Lower lobe of right lung (tissue), 2 donors: ENCODE data around the gene SEL1L2. TPM values are rescaled to one million over a fixed set of nuclear protein-coding genes. Genes with fewer than 3 reads are reported as not detected.

ENCODE experiments used
- ATAC-seq, 2 donors: fragments of 200-7000 bp; cut with Tn5 transposase; one replicate each; pipeline ENCODE4 v1.9.1; 2020 to 2022; ENCODE audit warnings: mild to moderate bottlenecking in 2 of 2, moderate library complexity in 2 of 2
- DNase-seq: peaks from one replicate; pipeline ENCODE4 v3.0.0-alpha.2; 2020
- H3K27ac ChIP-seq: fragments of 200-600 bp; one replicate; pipeline ENCODE4 v1.8.0; 2022
- H3K27me3 ChIP-seq: fragments of 200-600 bp; one replicate; pipeline ENCODE4 v1.8.0; 2022; ENCODE audit warnings: low read depth
- H3K36me3 ChIP-seq: fragments of 200-600 bp; one replicate; pipeline ENCODE4 v1.8.0; 2022; ENCODE audit warnings: mild to moderate bottlenecking
- H3K4me1 ChIP-seq: fragments of 200-600 bp; one replicate; pipeline ENCODE4 v1.8.0; 2022
- H3K4me3 ChIP-seq: fragments of 200-600 bp; one replicate; pipeline ENCODE4 v1.8.0; 2022; ENCODE audit warnings: mild to moderate bottlenecking
- H3K9me3 ChIP-seq: fragments of 200-600 bp; one replicate; pipeline ENCODE4 v1.8.0; 2022
- intact Hi-C: fragments of 100-400 bp; cut with DNase I; formaldehyde crosslinking; loops from one replicate; pipeline ENCODE4 v1.11.0; 2022
- long read RNA-seq: library from polyadenylated mRNA; unstranded; transcript quantifications from one replicate; pipeline ENCODE4 v2.0.0, GENCODE V29; 2021
- total RNA-seq: library from RNA; stranded (reverse); fragmentation: NEBNext Ultra II Directional; extraction: Animal tissue kit (Norgen Biotek cat#: 25700); gene quantifications from one replicate; pipeline ENCODE4 v1.2.1, GENCODE V29; 2021
- TF ChIP-seq, protein P1 (sequence below): fragments of 200-600 bp; IDR thresholded peaks from one replicate; pipeline ENCODE4 v1.8.0; 2022; ENCODE audit warnings: antibody characterized with exemption, mild to moderate bottlenecking
- donor health status: DM: no; HTN: yes; CAD: no; lungs with severe emphysema.

Gene SEL1L2, protein sequence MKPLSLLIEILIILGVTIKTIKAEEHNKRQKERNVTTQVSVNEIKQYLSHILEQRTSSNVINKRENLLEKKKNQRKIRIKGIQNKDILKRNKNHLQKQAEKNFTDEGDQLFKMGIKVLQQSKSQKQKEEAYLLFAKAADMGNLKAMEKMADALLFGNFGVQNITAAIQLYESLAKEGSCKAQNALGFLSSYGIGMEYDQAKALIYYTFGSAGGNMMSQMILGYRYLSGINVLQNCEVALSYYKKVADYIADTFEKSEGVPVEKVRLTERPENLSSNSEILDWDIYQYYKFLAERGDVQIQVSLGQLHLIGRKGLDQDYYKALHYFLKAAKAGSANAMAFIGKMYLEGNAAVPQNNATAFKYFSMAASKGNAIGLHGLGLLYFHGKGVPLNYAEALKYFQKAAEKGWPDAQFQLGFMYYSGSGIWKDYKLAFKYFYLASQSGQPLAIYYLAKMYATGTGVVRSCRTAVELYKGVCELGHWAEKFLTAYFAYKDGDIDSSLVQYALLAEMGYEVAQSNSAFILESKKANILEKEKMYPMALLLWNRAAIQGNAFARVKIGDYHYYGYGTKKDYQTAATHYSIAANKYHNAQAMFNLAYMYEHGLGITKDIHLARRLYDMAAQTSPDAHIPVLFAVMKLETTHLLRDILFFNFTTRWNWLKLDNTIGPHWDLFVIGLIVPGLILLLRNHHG
- not detected for total RNA-seq
- long read RNA-seq = 0 reads

DNA sequence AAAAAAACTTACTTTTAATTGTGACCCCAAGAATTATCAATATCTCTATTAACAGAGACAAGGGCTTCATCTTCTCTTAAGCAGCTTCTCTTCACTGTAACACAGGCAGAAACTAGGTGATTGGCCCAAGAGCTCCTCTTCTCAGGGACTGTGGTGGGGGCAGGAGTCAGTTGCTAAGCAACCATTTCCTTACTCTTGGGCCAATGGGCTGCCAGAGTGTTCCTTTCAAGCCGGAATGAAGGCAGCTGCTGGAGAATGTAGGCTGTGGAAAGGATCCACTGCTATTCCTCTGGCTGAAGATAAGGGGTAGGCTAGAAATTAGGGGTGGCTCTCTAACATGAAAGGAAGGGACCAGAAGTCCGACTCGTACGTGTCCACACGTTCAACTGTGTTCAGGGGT, at the start of gene SEL1L2:
TSS of gene SEL1L2 (minus strand) at position 150 of the 400 bp plus-strand sequence. CDS start at position 70, 80 bp downstream.
- ATAC-seq (no peak), DNase-seq (no peak)
- Histone ChIP-seq H3K36me3 (no peaks in the 10 kb centered on the region), H3K4me1 (no peaks in the 10 kb centered on the region), H3K4me3 (no peak within 1 kb of the TSS), H3K27me3 (peaks cover 6% of the 10 kb centered on the region), H3K9me3 (peaks cover 16% of the 10 kb centered on the region), H3K27ac (no peak within 1 kb of the TSS)
- intact Hi-C loops = no loop called here
- TF ChIP-seq, protein P1, sequence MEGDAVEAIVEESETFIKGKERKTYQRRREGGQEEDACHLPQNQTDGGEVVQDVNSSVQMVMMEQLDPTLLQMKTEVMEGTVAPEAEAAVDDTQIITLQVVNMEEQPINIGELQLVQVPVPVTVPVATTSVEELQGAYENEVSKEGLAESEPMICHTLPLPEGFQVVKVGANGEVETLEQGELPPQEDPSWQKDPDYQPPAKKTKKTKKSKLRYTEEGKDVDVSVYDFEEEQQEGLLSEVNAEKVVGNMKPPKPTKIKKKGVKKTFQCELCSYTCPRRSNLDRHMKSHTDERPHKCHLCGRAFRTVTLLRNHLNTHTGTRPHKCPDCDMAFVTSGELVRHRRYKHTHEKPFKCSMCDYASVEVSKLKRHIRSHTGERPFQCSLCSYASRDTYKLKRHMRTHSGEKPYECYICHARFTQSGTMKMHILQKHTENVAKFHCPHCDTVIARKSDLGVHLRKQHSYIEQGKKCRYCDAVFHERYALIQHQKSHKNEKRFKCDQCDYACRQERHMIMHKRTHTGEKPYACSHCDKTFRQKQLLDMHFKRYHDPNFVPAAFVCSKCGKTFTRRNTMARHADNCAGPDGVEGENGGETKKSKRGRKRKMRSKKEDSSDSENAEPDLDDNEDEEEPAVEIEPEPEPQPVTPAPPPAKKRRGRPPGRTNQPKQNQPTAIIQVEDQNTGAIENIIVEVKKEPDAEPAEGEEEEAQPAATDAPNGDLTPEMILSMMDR = no peak

DNA sequence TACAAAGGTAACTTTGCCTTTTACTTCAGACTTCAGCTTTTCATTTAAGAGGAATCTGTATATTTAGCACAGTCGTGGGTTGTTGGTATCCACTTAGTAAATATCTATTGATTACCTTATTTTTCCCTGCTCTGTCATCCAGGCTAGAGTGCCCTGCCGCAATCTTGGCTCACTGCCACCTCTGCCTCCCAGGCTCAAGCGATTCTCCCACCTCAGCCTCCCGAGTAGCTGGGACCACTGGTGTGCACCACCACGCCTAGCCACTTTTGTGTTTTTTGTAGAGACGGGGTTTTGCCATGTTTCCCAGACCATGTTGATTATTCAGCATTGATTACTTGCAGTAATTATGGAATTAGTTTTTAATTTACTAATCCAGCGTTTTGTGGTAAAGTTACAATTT, 46.2 kb upstream of the SEL1L2 start:
- Histone ChIP-seq H3K4me3 (no peak overlapping the region), H3K9me3 (no peaks in the 10 kb centered on the region), H3K27me3 (no peaks in the 10 kb centered on the region), H3K4me1 (no peaks in the 10 kb centered on the region), H3K27ac (no peak overlapping the region), H3K36me3 (no peaks in the 10 kb centered on the region)
- ATAC-seq (no peak), DNase-seq (no peak)
- TF ChIP-seq, protein P1 = no peak
- intact Hi-C loops = no loop called here

DNA sequence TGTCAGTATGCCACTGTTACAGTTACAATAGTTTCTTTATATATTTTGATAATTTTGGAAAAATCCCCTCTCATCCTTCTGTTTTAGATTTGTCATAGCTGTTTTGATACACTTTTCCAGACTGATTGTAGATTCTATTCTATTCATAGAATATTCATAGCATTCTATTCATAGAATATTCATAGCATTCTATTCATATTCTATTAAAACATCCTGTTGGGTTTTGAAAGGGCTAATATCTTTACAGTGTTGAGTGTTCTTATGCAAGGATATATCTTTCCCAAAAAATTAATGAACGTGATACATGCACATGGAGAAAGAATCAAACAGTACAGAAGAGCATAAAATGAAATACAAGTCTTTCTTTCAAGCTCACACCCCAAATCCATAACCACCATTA, 42.9 kb upstream of the SEL1L2 start:
- TF ChIP-seq, protein P1 = no peak
- Histone ChIP-seq H3K4me3 (no peak overlapping the region), H3K36me3 (no peaks in the 10 kb centered on the region), H3K27me3 (no peaks in the 10 kb centered on the region), H3K9me3 (no peaks in the 10 kb centered on the region), H3K27ac (no peak overlapping the region), H3K4me1 (no peaks in the 10 kb centered on the region)
- no peak for ATAC-seq
- DNase-seq = no peak
- intact Hi-C loops = no loop called here

DNA sequence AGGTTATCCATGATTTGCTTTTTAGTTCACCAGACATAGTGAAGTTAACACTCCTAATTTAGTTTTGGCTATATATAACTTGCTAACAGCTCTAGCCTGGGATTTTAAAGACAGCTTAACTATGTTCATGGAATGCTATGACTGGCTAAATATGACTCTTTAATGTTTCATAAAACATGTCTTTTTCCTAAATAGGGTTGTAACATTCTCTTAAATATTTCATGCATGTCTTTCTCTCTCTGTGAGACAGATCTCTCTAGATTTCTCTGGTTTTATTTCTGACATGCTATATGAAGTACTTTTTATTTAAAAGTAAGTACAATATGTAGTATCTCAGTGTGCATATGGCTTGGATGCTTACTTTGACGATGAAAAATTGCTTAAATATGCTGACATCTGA, 40.6 kb upstream of the SEL1L2 start:
- no peak overlapping the region for H3K27ac ChIP-seq
- H3K4me1 ChIP-seq = no peaks in the 10 kb centered on the region
- ATAC-seq (no peak), DNase-seq (no peak)
- no peak overlapping the region for H3K4me3 ChIP-seq
- no peaks in the 10 kb centered on the region for H3K27me3 ChIP-seq
- TF ChIP-seq, protein P1 = no peak
- no peaks in the 10 kb centered on the region for H3K36me3 ChIP-seq
- H3K9me3 ChIP-seq = no peaks in the 10 kb centered on the region
- intact Hi-C loops = no loop called here

DNA sequence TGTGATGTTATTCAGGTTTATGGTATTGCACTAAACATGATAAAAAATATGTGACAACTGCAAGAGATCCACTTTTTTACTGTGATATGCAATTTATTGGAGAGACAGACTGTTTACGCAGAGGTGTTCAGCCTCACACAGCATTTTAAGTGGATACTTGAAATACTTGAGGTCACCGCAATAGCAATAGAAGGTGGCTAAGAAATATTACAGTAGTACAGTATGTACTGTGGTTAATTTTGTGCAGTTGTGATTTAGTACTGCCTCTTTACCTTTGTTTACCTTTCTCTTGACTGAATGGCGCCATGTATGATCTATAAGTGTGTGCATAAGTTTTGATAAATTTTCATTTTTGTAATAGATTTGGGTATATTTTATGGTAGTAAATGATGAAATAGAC, 22.3 kb upstream of the SEL1L2 start:
- ATAC-seq = peak; percentile 88 to 94
- H3K27me3 ChIP-seq = no peaks in the 10 kb centered on the region
- H3K9me3 ChIP-seq = peaks cover 6% of the 10 kb centered on the region
- TF ChIP-seq, protein P1 = no peak
- no peak overlapping the region for H3K4me3 ChIP-seq
- intact Hi-C loops = no loop called here
- H3K27ac ChIP-seq = no peak overlapping the region
- H3K36me3 ChIP-seq = no peaks in the 10 kb centered on the region
- no peak for DNase-seq
- no peaks in the 10 kb centered on the region for H3K4me1 ChIP-seq
